ENCODE data around the gene RASD1. TPM values are rescaled to one million over a fixed set of nuclear protein-coding genes. Genes with fewer than 3 reads are reported as not detected.

The RASD1 gene
- total RNA-seq, 1 experiment from 2014 or later, result 5.7 TPM

DNA sequence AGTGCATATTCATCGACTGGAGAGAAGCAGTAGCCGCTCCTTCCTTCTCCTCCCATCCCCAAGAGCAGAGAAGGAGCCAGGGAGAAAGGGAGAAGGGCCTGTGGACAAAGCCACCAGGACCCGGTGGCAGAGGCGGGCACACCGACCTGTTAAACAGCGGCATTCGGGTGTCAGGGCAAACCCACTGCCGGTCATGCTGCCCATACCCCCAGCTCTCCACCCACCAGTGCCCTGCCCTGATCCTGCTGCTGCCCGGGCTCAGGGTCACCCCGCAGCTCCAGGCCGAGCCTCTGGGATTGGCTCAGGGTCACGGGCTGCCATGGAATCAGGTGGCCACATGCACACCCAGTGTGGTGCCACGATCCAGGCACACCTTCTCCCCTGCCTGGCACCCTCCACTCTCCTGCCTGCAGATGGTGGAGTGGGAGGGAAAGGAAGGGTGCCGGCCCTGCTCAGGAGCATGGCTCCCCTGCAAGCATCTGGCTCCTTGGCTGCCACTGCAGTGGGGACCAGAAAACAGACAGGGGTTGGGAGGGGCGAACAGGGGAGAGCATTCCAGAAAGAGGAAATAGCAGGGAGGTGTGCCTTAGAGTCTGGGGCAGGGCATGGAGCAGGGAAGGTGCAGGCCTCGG lies 18.3 kb upstream of the RASD1 start:
- peak overlapping the region in 2 of 3 experiments; percentile 44 to 67; a peak in 2 of 7 replicates for H3K27ac Mint-ChIP-seq
- H4K91ac ChIP-seq (ENCODE audit: insufficient read length, low read depth, low read length), result no peak overlapping the region
- H3K9me3 Mint-ChIP-seq, result no peaks in the 10 kb centered on the region
- peak overlapping the region in 1 of 2 experiments; percentile 42; a peak in 1 of 5 replicates for H3K4me3 Mint-ChIP-seq
- H4K5ac ChIP-seq (ENCODE audit: insufficient read length, low read depth, low read length), result no peak overlapping the region
- H3K23ac ChIP-seq (ENCODE audit: insufficient read length, low read depth, low read length), result no peak overlapping the region
- H3K14ac ChIP-seq (ENCODE audit: insufficient read depth, low read length), result no peak overlapping the region
- H3K4me2 ChIP-seq (ENCODE audit: insufficient read depth, insufficient read length, low read length), result no peak overlapping the region
- H3K27me3 ChIP-seq (ENCODE audit: insufficient read depth, low read length), result no peaks in the 10 kb centered on the region
- H4K20me1 ChIP-seq (ENCODE audit: control insufficient read depth, insufficient read depth, insufficient read length), result no peaks in the 10 kb centered on the region
- H3K4ac ChIP-seq (ENCODE audit: low read depth, low read length), result no peak overlapping the region
- peaks cover 4% of the 10 kb centered on the region; the same call in 1 of the 2 replicates for H3K4me1 ChIP-seq (ENCODE audit: insufficient read depth, low read length)
- H3T11ph ChIP-seq (ENCODE audit: low read length), result no peak overlapping the region
- no peak for DNase-seq
- H2BK20ac ChIP-seq (ENCODE audit: low read depth, low read length, poor library complexity, severe bottlenecking), result no peak overlapping the region
- no peaks in the 10 kb centered on the region for H3K9me3 ChIP-seq (ENCODE audit: control insufficient read depth, low read depth, low read length)
- H3K79me2 ChIP-seq (ENCODE audit: insufficient read depth, low read length), result no peaks in the 10 kb centered on the region
- no peak overlapping the region for H3K56ac ChIP-seq (ENCODE audit: insufficient read length, low read depth, low read length)
- no CpG with 5 or more reads among the region's 16 CpGs for WGBS (ENCODE audit: extremely low coverage, insufficient read length, low lambda C conversion rate)
- H3K23me2 ChIP-seq (ENCODE audit: insufficient read length, low read depth, low read length, poor library complexity, severe bottlenecking), result no peaks in the 10 kb centered on the region
- no peak overlapping the region for H4K8ac ChIP-seq (replicated peaks; ENCODE audit: insufficient read length, low read depth, low read length)
- no peak overlapping the region for H2BK12ac ChIP-seq (ENCODE audit: insufficient read length, low read depth, low read length)
- H3K79me1 ChIP-seq (ENCODE audit: insufficient read depth, low read depth, low read length, poor library complexity, severe bottlenecking), result no peaks in the 10 kb centered on the region
- H3K9ac ChIP-seq (ENCODE audit: extremely low read depth, insufficient read length, low read length), result no peak overlapping the region
- H3K18ac ChIP-seq (ENCODE audit: insufficient read length, low read depth, low read length), result no peak overlapping the region
- no peak overlapping the region for H2BK120ac ChIP-seq (ENCODE audit: low read depth, low read length, poor library complexity, severe bottlenecking)
- H2BK5ac ChIP-seq (ENCODE audit: insufficient read length, low read length), result no peak overlapping the region
- H2BK15ac ChIP-seq (ENCODE audit: low read depth, low read length), result no peak overlapping the region
- H3K36me3 Mint-ChIP-seq (ENCODE audit: insufficient read depth in 1 of 3, low read depth in 3 of 3), result no peaks in the 10 kb centered on the region; a peak in 2 of 7 replicates
- H3K4me1 Mint-ChIP-seq, result peaks cover 26 to 30% of the 10 kb centered on the region in 2 experiments
- no peak overlapping the region for H3K27ac ChIP-seq (ENCODE audit: insufficient read length, low read depth, low read length)
- H3K27me3 Mint-ChIP-seq (ENCODE audit: low read depth), result no peaks in the 10 kb centered on the region
- no peak overlapping the region for H2AFZ ChIP-seq (ENCODE audit: low read length)
- H2AK5ac ChIP-seq (ENCODE audit: insufficient read length, low read length), result no peak overlapping the region
- no peak for TF ChIP-seq CTCF (conservative IDR thresholded peaks at IDR 0.05)
